GM20000 (cell line): ENCODE measurements around the gene RGL3.
"Not testable (repeated sequence)": the region's sequence is repeated elsewhere in the genome, so short reads cannot be mapped to it uniquely, and the experiment has no call there.

Source experiments
- DNase-seq: peaks from one replicate; pipeline ENCODE4 v3.0.0; 2012; ENCODE audit warnings: low spot score
- CTCF ChIP-seq: IDR thresholded peaks from 2 replicates; pipeline ENCODE4 v1.5.1; 2012; ENCODE audit warnings: mild to moderate bottlenecking, control low read depth; ENCODE audit errors: extremely low read depth, missing control alignments

Gene RGL3

GRCh38 chr19:11414544-11414943, 4.6 kb downstream of the RGL3 start:
- no peak for DNase-seq
- TF ChIP-seq CTCF: no peak

GRCh38 chr19:11410682-11411081, 8.4 kb downstream of the RGL3 start:
- no peak for DNase-seq

GRCh38 chr19:11408591-11408990, 10.5 kb downstream of the RGL3 start:
- DNase-seq: no peak
- no peak for TF ChIP-seq CTCF

More at GRCh38 chr19:11410682-11411081, 8.4 kb downstream of the RGL3 start:
- TF ChIP-seq CTCF: no peak

GRCh38 chr19:11406703-11407236, 12.3 kb downstream of the RGL3 start:
- not testable (repeated sequence) for DNase-seq

GRCh38 chr19:11405846-11406643, 13.1 kb downstream of the RGL3 start:
- TF ChIP-seq CTCF: peak; percentile 31
- DNase-seq: peak; percentile 54

- TF ChIP-seq CTCF: no peak
- DNase-seq: peak; percentile 10
Observed at GRCh38 chr19:11404588-11405222, 14.4 kb downstream of the RGL3 start.

- DNase-seq: peak; percentile 16
- TF ChIP-seq CTCF: no peak
Observed at GRCh38 chr19:11401808-11402543, 17.1 kb downstream of the RGL3 start.
